ENCODE data around the gene SLC12A2. TPM values are rescaled to one million over a fixed set of nuclear protein-coding genes. Genes with fewer than 3 reads are reported as not detected.

SLC12A2 gene
- total and polyA plus RNA-seq, 2 experiments from 2014 or later, result 7.3 to 14.6 TPM

DNA sequence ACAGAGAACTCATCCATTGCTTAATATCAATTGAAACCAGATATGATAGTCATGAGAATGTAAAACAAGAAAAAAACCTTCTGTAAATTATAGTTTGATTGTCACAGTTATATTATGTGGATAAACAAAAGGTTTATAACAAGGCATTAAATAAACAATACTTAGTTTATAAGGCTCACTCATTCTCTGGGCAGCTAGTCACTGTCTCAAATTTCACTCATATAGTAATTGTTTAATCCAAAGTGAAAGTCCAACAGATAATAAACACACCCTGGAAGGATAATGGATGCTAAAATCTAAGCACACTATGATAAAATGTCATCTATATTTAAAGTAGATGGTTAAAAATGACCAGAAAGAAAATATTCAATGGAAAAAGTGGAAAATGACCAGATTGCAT is 30.8 kb upstream of the SLC12A2 start:
- H3K9me3 ChIP-seq (ENCODE audit: low read depth), result no peaks in the 10 kb centered on the region
- TF ChIP-seq, protein P1, sequence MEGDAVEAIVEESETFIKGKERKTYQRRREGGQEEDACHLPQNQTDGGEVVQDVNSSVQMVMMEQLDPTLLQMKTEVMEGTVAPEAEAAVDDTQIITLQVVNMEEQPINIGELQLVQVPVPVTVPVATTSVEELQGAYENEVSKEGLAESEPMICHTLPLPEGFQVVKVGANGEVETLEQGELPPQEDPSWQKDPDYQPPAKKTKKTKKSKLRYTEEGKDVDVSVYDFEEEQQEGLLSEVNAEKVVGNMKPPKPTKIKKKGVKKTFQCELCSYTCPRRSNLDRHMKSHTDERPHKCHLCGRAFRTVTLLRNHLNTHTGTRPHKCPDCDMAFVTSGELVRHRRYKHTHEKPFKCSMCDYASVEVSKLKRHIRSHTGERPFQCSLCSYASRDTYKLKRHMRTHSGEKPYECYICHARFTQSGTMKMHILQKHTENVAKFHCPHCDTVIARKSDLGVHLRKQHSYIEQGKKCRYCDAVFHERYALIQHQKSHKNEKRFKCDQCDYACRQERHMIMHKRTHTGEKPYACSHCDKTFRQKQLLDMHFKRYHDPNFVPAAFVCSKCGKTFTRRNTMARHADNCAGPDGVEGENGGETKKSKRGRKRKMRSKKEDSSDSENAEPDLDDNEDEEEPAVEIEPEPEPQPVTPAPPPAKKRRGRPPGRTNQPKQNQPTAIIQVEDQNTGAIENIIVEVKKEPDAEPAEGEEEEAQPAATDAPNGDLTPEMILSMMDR (IDR thresholded peaks at IDR 0.05; ENCODE audit: low read depth, low read length), result no peak
- H3K36me3 ChIP-seq, result no peaks in the 10 kb centered on the region
- DNase-seq (ENCODE audit: low read depth in 1 of 2, low spot score in 1 of 2), result no peak
- H3K4me3 ChIP-seq, result no peak overlapping the region
- no peaks in the 10 kb centered on the region for H3K27me3 ChIP-seq
- H3K27ac ChIP-seq, result no peak overlapping the region
- no peaks in the 10 kb centered on the region for H3K4me1 ChIP-seq (ENCODE audit: low read depth)

DNA sequence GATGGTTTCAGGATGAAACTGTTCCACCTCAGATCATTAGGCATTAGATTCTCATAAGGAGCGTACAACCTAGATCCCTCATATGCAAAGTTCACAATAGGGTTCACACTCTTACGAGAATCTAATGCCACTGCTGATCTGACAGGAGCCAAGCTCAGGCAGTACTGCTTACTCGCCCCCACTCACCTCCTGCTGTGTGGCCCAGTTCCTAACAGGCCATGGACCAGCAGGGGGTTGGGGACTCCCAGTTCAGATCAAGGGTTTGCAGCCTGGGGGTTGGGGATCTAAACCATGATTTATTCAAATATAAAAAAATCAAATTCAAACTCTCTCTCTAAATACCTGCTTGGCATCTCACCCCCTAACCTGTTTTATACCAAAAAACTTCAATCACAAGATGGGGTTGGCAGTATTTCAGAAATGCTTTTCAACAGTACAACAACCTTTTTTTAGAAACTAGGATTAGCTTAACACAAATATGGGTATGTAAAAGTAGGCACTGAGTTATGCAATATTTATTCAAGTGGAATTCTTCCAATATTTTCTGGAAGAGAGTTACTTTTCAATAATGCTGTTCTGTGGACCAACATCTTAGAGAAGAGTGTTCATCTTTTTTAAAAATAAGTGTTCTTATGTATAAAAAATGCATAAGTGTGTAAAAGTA is 30.1 kb upstream of the SLC12A2 start:
- no peaks in the 10 kb centered on the region for H3K4me1 ChIP-seq (ENCODE audit: low read depth)
- no peaks in the 10 kb centered on the region for H3K9me3 ChIP-seq (ENCODE audit: low read depth)
- TF ChIP-seq, protein P1 (IDR thresholded peaks at IDR 0.05; ENCODE audit: low read depth, low read length), result no peak
- peak in 1 of 2 donors; percentile 11 for DNase-seq (ENCODE audit: low read depth in 1 of 2, low spot score in 1 of 2)
- no peak overlapping the region for H3K4me3 ChIP-seq
- H3K36me3 ChIP-seq, result no peaks in the 10 kb centered on the region
- no peak overlapping the region for H3K27ac ChIP-seq
- no peaks in the 10 kb centered on the region for H3K27me3 ChIP-seq

DNA sequence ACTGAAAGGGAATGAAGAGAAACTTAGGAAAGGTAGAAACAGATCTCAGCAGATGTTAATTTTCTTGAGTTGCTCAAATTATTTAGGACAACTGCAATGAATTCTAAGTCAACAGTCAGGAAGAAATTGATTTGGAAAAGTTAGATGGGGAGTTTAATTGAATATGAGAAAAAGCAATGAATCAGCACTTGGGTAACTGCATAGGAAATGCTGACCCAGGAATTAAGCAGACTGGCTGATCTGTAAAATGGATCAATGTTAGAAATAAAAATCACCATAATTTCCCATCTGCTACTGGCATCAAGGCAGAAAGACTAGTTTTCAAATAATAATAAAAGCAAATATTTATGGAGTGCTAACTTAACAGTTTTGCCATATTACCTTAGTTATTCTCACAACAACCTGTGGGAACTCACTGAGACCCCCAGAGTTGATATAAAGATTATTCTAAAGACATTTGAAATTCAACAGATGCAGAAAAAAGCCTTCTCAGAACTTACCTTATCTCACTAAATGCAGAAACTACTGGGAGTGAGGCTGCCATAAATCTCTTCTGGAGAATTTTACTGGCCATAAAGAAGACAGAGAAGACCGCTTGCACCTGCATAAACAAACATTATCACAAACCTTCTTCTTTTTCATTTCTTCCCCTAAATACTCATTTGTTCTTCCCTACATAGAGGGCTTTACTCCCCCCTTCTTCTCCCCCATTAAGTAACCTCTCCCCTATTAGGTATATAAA is 22.8 kb upstream of the SLC12A2 start:
- H3K36me3 ChIP-seq, result no peaks in the 10 kb centered on the region
- H3K4me3 ChIP-seq, result no peak overlapping the region
- DNase-seq (ENCODE audit: low read depth in 1 of 2, low spot score in 1 of 2), result no peak
- no peaks in the 10 kb centered on the region for H3K4me1 ChIP-seq (ENCODE audit: low read depth)
- H3K9me3 ChIP-seq (ENCODE audit: low read depth), result no peaks in the 10 kb centered on the region
- TF ChIP-seq, protein P1 (IDR thresholded peaks at IDR 0.05; ENCODE audit: low read depth, low read length), result no peak
- H3K27ac ChIP-seq, result no peak overlapping the region
- H3K27me3 ChIP-seq, result no peaks in the 10 kb centered on the region

DNA sequence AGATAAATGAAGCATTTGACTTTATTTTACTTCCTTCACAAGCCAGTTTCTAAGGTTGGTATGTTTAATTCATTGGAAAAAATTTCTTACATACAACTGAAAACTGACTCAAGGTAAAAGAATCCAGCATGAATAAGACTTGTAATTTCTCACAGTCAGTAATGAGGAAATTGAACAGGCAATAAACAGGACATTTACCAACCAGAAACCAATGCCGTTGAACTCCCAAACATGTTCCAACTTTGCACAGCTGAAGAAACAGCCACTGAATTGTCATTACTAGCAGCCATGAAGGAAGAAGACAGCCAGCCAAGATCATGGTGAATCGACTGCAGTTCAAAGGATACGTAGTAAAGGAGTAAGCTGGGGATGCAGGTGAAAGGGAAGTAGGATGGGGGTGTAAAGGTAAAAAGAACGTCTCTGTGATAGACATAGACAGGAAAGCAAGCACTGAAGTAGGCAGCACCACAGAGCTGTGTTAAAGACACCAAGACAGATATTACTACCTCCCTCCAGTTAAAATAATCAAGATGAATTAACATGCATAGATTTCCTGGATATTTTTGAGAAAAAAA is 21.3 kb upstream of the SLC12A2 start:
- DNase-seq (ENCODE audit: low read depth in 1 of 2, low spot score in 1 of 2), result peak in 1 of 2 donors; percentile 25
- TF ChIP-seq, protein P1 (IDR thresholded peaks at IDR 0.05; ENCODE audit: low read depth, low read length), result no peak
- Histone ChIP-seq H3K27me3 (no peaks in the 10 kb centered on the region), H3K4me3 (no peak overlapping the region), H3K36me3 (no peaks in the 10 kb centered on the region), H3K4me1 (ENCODE audit: low read depth) (no peaks in the 10 kb centered on the region), H3K27ac (no peak overlapping the region), H3K9me3 (ENCODE audit: low read depth) (no peaks in the 10 kb centered on the region)

DNA sequence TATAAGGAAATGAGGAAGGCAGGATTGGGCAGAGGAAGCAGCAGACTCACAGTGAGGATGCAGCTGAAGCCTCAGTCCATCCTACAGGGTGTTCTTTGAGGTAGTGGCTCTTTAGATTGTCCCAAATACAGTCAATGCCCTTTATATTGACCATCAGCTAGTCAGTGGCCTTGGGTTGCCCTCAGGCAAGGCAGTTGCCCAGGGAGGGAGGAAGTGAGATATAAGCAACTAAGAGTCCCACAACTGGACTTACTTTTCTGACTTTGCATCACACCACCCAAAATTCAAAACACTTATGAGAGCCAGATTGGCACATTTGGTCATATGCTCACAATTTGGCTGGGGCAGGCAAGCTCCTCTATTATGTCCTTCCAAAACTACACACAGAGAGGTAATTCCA is 9.4 kb upstream of the SLC12A2 start:
- no peak overlapping the region for H3K27ac ChIP-seq
- DNase-seq (ENCODE audit: low read depth in 1 of 2, low spot score in 1 of 2), result no peak
- TF ChIP-seq, protein P1 (IDR thresholded peaks at IDR 0.05; ENCODE audit: low read depth, low read length), result no peak
- no peaks in the 10 kb centered on the region for H3K9me3 ChIP-seq (ENCODE audit: low read depth)
- H3K4me3 ChIP-seq, result no peak overlapping the region
- H3K36me3 ChIP-seq, result no peaks in the 10 kb centered on the region
- no peaks in the 10 kb centered on the region for H3K4me1 ChIP-seq (ENCODE audit: low read depth)
- no peaks in the 10 kb centered on the region for H3K27me3 ChIP-seq
